Heart left ventricle (tissue), 13 donors: ENCODE results near the gene MIPOL1.

Experiments
- CTCF ChIP-seq, 12 donors: fragments of 200-600 bp; sonication (generic) in 4 of 12; IDR thresholded peaks; one replicate each; pipeline versions ENCODE4 v1.5.0 to v1.8.0; 2018 to 2022; ENCODE audit warnings: antibody characterized with exemption in 12 of 12, mild to moderate bottlenecking in 5 of 12
- POLR2A ChIP-seq, 2 donors: fragments of 450-650 bp; IDR thresholded peaks; one replicate each; pipeline ENCODE4 v1.6.1; 2017; ENCODE audit warnings: antibody characterized with exemption in 2 of 2, mild to moderate bottlenecking in 2 of 2, moderate library complexity in 2 of 2
- donor health status: ischemic (EF 13 %, LVEDD 7.1; RV severe dilation, severe dysfunction).
- donor health status: DM: no; HTN: yes; CAD: no.
- donor health status: DM: no; HTN: no; CAD: no.
- donor health status: ischemic (EF 25% LVEDD 6.9; RV normal size, moderate dysfunction).
- donor health status: ischemic (EF 25% LVEDD 5.7; RV mildly dilated, moderate dysfunction).
- donor health status: ischemic (EF 35%, LVEDD 5.7; RV mildly dilated, moderate dysfunction).
- donor health status: nonischemic (EF 11% LVEDD 7.7; RV severe dilation, severe dysfunction).
- donor health status: DM: yes; HTN: yes; CAD: no.
- donor health status: PGD.
- donor health status: ischemic (EF 29% LVEDD 5.4; RV normal size, mild dysfunction).
- donor health status: nonischemic (EF 23%, LVEDD 6.1; RV moderate dilation, normal function).

DNA sequence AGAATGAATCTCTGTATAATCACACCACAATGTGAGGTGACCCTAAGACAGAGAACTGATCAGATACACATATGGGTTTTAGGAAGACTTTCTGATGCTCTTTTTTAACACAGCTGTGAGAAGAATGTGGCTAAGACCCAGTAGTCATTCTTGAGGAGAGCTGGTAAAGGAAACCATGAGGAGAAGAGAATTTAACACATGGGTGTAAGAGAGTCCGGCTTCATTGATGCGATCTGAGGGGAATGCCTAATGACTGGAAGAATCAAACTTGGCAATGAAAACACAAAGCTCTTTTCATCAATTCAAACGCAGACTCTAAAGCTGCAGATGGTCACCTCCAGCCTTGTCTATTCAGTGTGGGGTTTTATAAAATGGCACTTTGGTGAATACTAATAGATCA is 318.0 kb downstream of the MIPOL1 start:
- TF ChIP-seq CTCF (IDR thresholded peaks at IDR 0.05) (no peak), POLR2A (IDR thresholded peaks at IDR 0.05) (no peak)
